Colon (tissue), 2 donors: ENCODE data around the gene NUDT22.
"Not testable (repeated sequence)": the region's sequence is repeated elsewhere in the genome, so short reads cannot be mapped to it uniquely, and the experiment has no call there.

Experiments
- FAIRE-seq: peaks from 2 replicates; lab custom pipeline; 2012; peaks lifted over from hg19 to GRCh38; lab: Jason Lieb, UNC
- donor health status: control.
- donor health status: control.

NUDT22 gene

GRCh38 chr11:64244966-64245365 lies 18.9 kb downstream of the NUDT22 start:
- FAIRE-seq = no peak

GRCh38 chr11:64245401-64245796 lies 19.3 kb downstream of the NUDT22 start:
- no peak for FAIRE-seq

- FAIRE-seq = no peak
These were observed 19.9 kb downstream of the NUDT22 start for GRCh38 chr11:64245797-64246620.

- not testable (repeated sequence) for FAIRE-seq
These were observed 20.5 kb downstream of the NUDT22 start for GRCh38 chr11:64246621-64246870.

- no peak for FAIRE-seq
These were observed 21.0 kb downstream of the NUDT22 start, which contains the start of gene PPP1R14B for GRCh38 chr11:64246871-64247728. Gene PPP1R14B (minus strand): TSS chr11:64246943. CDS start chr11:64246673, 270 bp downstream.

- FAIRE-seq = no peak
These were observed 21.9 kb downstream of the NUDT22 start for GRCh38 chr11:64247729-64248531.

- FAIRE-seq = no peak
These were observed 22.5 kb downstream of the NUDT22 start for GRCh38 chr11:64248578-64248977.

GRCh38 chr11:64249038-64249437 lies 23.0 kb downstream of the NUDT22 start:
- FAIRE-seq = no peak

- no peak for FAIRE-seq
These were observed 23.7 kb downstream of the NUDT22 start for GRCh38 chr11:64249563-64250414.

- FAIRE-seq = no peak
These were observed 24.4 kb downstream of the NUDT22 start for GRCh38 chr11:64250415-64251015.

GRCh38 chr11:64251016-64251752 lies 25.1 kb downstream of the NUDT22 start, which contains the start of gene PLCB3:
Gene PLCB3 (plus strand): TSS chr11:64251530. CDS start chr11:64251650, 120 bp downstream.
- no peak for FAIRE-seq

- FAIRE-seq = no peak
These were observed 25.6 kb downstream of the NUDT22 start for GRCh38 chr11:64251753-64252002.

- no peak for FAIRE-seq
These were observed 26.2 kb downstream of the NUDT22 start for GRCh38 chr11:64252003-64252872.

- FAIRE-seq = no peak
These were observed 27.0 kb downstream of the NUDT22 start for GRCh38 chr11:64253043-64253442.

GRCh38 chr11:64253481-64253880 lies 27.4 kb downstream of the NUDT22 start:
- no peak for FAIRE-seq

GRCh38 chr11:64254326-64254725 lies 28.3 kb downstream of the NUDT22 start:
- FAIRE-seq = no peak

GRCh38 chr11:64255135-64256128 lies 29.4 kb downstream of the NUDT22 start:
- FAIRE-seq = no peak

- FAIRE-seq = no peak
These were observed 30.2 kb downstream of the NUDT22 start for GRCh38 chr11:64256300-64256699.
